Stomach (tissue), 4 donors: Measurements from ENCODE around the gene ATAD3A.
"Not testable (repeated sequence)": the region's sequence is repeated elsewhere in the genome, so short reads cannot be mapped to it uniquely, and the experiment has no call there.

Experiments used
- CTCF ChIP-seq, 7 experiments: fragments of 450-650 bp in 4 of 7; fragments of 200-600 bp in 3 of 7; sonication (generic) in 3 of 7; IDR thresholded peaks; one replicate each; pipeline ENCODE4 v1.5.1; 2016 to 2019; ENCODE audit warnings: antibody characterized with exemption in 7 of 7, control low read depth in 2 of 7, mild to moderate bottlenecking in 1 of 7
- EP300 ChIP-seq: sonication (generic); formaldehyde crosslinking; IDR thresholded peaks from one replicate; pipeline ENCODE4 v1.6.1; 2017; ENCODE audit warnings: antibody characterized with exemption
- POLR2A ChIP-seq, 4 donors: fragments of 450-650 bp; IDR thresholded peaks; one replicate each; pipeline ENCODE4 v1.6.1; 2016; ENCODE audit warnings: antibody characterized with exemption in 4 of 4, control low read depth in 2 of 4, mild to moderate bottlenecking in 1 of 4, moderate library complexity in 1 of 4
- POLR2AphosphoS5 ChIP-seq, 3 donors: sonication (generic); formaldehyde crosslinking; IDR thresholded peaks; one replicate each; pipeline ENCODE4 v1.6.1; 2016; ENCODE audit warnings: antibody characterized with exemption in 3 of 3

- not testable (repeated sequence) for TF ChIP-seq CTCF (IDR thresholded peaks at IDR 0.05); POLR2A (IDR thresholded peaks at IDR 0.05); POLR2AphosphoS5 (IDR thresholded peaks at IDR 0.05); EP300
Measured at GRCh38 chr1:1518621-1519007, 6.7 kb downstream of the ATAD3A start.
